C1 segment of cervical spinal cord (tissue), 14 donors: ENCODE data around the gene ZNF202.

Experiments used
- DNase-seq, 14 donors: peaks; one replicate each; lab custom pipeline; 2025; lab: John Stamatoyannopoulos, UW

Gene ZNF202

GRCh38 chr11:123683428-123684170 lies 57.9 kb downstream of the ZNF202 start:
- DNase-seq: peak in 1 of 14 donors; percentile 66

- DNase-seq: peak in 1 of 14 donors; percentile 84
Measured at GRCh38 chr11:123682696-123683410, 58.6 kb downstream of the ZNF202 start.

GRCh38 chr11:123681030-123681429 lies 60.4 kb downstream of the ZNF202 start:
- no peak for DNase-seq

DNA sequence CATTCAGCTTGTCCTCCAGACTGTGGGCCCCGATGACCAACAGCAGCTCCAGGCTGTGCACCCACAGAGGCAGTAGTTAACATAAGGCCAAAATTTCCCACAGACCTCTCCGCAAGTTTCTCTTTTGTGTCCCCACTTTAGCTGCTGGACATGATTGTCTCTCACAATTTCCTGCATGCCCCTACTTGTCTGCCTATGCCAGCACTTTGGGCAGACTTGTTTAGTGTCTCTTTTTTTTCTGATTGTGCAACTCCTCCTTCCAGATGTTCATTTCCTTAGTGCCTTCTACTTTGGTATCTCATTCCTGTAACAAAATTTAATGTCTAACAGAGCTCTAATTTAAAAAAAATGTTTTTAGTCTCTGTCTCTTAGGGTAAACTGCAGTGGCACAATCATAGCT lies 63.2 kb downstream of the ZNF202 start:
- DNase-seq: no peak

DNA sequence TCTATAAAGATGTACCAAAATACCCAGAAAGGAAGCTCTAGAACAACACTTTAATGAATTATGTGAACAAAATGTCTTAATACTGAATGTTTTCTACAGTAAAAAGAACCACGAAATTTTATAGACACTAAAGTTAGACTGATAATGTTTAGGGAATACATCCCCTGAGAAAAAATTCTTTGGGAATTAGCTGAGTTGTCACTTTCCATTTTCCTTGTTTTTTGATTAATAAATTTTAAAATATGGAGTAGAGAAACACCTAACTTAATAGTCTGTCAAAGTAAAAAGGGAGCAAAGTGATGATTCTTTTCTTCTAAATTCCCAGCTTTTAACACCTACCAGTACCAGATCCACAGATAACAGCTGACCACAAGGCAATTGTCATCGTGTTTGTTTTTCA lies 64.0 kb downstream of the ZNF202 start:
- DNase-seq: no peak

DNA sequence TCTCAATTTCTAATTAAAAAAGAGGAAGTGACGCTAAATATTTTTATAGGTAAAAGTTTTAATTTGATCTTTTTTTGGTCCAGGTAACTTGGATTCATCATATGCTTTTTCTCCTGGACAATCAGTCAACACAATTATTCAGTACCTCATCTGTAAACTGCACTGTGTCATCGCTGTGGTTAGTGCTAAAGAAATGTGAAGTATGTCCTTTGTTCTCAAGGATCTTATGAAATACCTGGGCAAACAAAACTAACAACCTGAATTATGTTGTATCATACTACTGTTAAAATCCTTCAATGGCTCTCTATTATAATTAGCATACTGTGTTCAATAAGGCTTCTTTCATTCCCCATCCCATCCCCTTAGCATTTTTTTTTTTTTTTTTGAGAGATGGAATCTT lies 67.2 kb downstream of the ZNF202 start:
- no peak for DNase-seq
